ENCODE data around the gene BRICD5.

- no peak for TF ChIP-seq EZH2 (IDR thresholded peaks at IDR 0.05; ENCODE audit: insufficient read depth, poor library complexity, severe bottlenecking)
- no peak for TF ChIP-seq EZH2phosphoT487 (IDR thresholded peaks at IDR 0.05; ENCODE audit: insufficient read depth, low read depth)
Measured at GRCh38 chr16:2173916-2174315, 36.7 kb downstream of the BRICD5 start.
